ENCODE results near the gene TNFSF8.

TNFSF8 gene

DNA sequence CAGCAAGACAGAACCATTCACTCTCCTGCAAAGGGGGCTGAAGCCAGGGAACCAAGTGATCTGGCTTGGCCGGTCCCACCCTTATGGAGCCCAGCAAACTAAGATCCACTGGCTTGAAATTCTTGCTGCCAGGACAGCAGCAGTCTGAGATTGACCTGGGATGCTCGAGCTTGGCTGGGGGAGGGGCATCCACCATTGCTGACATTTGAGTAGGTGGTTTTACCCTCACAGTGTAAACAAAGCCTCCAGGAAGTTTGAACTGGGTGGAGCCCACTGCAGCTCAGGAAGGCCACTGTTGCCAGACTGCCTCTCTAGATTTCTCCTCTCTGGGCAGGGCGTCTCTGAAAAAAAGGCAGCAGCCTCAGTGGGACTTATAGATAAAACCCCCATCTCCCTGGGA is 60.5 kb downstream of the TNFSF8 start:
- no peaks in the 10 kb centered on the region for H3K9me3 ChIP-seq (ENCODE audit: control insufficient read depth, low read length)
- H3K36me3 ChIP-seq (ENCODE audit: control insufficient read depth, insufficient read depth, low read length), result no peaks in the 10 kb centered on the region
- no peak overlapping the region for H3K4me3 ChIP-seq (ENCODE audit: extremely low read depth, insufficient read depth, low read length, poor library complexity, severe bottlenecking)
- H3K4me1 ChIP-seq (ENCODE audit: control insufficient read depth, insufficient read depth, low read length, poor library complexity, severe bottlenecking), result no peaks in the 10 kb centered on the region
- H3K27ac ChIP-seq (ENCODE audit: low read depth, low read length, severe bottlenecking), result no peak overlapping the region
- WGBS, 2 experiments (ENCODE audit: insufficient coverage in 2 of 2), result 43 to 69% methylated on average over 3 of the region's 3 CpGs

DNA sequence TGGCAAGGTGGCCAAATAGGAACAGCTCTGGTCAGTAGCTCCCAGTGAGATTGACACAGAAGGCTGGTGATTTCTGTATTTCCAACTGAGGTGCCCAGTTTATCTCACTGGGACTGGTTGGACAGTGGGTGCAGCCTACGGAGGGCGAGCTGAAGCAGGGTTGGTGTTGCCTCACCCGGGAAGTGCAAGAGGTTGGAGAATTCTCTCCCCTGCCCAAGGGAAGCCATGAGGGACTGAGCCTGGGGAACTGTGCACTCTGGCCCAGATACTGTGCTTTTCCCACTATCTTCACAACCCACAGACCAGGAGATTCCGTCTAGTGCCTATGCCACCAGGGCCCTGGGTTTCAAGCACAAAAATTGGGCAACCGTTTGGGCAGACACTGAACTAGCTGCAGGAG is 61.0 kb downstream of the TNFSF8 start:
- 90 to 94% methylated on average over 3 of the region's 5 CpGs for WGBS, 2 experiments (ENCODE audit: insufficient coverage in 2 of 2)
- H3K4me1 ChIP-seq (ENCODE audit: control insufficient read depth, insufficient read depth, low read length, poor library complexity, severe bottlenecking), result no peaks in the 10 kb centered on the region
- H3K4me3 ChIP-seq (ENCODE audit: extremely low read depth, insufficient read depth, low read length, poor library complexity, severe bottlenecking), result no peak overlapping the region
- no peaks in the 10 kb centered on the region for H3K9me3 ChIP-seq (ENCODE audit: control insufficient read depth, low read length)
- no peaks in the 10 kb centered on the region for H3K36me3 ChIP-seq (ENCODE audit: control insufficient read depth, insufficient read depth, low read length)
- H3K27ac ChIP-seq (ENCODE audit: low read depth, low read length, severe bottlenecking), result no peak overlapping the region

DNA sequence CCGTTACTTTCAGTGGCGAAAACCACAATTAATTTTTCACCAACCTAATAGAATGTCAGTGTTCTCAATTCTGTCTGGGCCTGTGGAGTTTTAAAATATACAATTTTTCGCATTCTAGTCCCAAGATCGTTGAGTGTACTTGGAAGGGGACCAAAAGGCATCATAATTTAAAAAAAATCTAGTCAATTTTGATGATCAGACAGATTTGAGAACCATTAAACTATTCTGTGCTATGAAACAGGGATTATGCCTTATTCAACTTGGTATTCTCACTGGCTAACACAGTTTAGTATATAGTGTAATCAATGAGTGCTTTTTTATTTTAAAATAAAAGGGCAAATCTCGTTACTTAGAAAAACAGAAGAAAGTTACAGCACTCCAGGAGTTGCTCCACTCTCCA is 63.1 kb downstream of the TNFSF8 start:
- Histone ChIP-seq H3K36me3 (ENCODE audit: control insufficient read depth, insufficient read depth, low read length) (no peaks in the 10 kb centered on the region), H3K27ac (ENCODE audit: low read depth, low read length, severe bottlenecking) (no peak overlapping the region), H3K4me3 (ENCODE audit: extremely low read depth, insufficient read depth, low read length, poor library complexity, severe bottlenecking) (no peak overlapping the region), H3K4me1 (ENCODE audit: control insufficient read depth, insufficient read depth, low read length, poor library complexity, severe bottlenecking) (no peaks in the 10 kb centered on the region), H3K9me3 (ENCODE audit: control insufficient read depth, low read length) (no peaks in the 10 kb centered on the region)
- WGBS, 2 experiments (ENCODE audit: insufficient coverage in 2 of 2), result 83 to 94% methylated on average over 1 to 2 of the region's 5 CpGs

DNA sequence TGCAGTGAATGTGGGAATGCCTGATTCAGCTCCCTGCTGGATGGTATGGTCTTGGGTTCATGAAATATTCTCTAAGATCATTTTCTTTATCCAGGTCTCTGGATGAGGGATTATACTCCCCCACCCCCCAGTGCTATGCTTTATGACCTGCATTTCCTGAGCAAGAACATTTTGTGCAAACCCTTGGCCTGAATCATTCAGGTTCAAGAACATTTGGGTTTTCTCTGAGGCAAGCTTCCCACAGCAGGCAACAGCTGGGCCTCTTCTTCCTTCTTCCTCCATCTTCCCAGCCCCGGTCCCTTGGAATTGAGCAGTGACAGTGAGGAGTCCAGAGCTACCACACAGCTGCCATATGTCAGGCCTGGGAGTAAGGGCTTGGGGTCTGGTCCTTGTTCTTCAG is 65.9 kb downstream of the TNFSF8 start:
- no peaks in the 10 kb centered on the region for H3K36me3 ChIP-seq (ENCODE audit: control insufficient read depth, insufficient read depth, low read length)
- no CpG with 5 or more reads among the region's 1 CpG for WGBS, 2 experiments (ENCODE audit: insufficient coverage in 2 of 2)

DNA sequence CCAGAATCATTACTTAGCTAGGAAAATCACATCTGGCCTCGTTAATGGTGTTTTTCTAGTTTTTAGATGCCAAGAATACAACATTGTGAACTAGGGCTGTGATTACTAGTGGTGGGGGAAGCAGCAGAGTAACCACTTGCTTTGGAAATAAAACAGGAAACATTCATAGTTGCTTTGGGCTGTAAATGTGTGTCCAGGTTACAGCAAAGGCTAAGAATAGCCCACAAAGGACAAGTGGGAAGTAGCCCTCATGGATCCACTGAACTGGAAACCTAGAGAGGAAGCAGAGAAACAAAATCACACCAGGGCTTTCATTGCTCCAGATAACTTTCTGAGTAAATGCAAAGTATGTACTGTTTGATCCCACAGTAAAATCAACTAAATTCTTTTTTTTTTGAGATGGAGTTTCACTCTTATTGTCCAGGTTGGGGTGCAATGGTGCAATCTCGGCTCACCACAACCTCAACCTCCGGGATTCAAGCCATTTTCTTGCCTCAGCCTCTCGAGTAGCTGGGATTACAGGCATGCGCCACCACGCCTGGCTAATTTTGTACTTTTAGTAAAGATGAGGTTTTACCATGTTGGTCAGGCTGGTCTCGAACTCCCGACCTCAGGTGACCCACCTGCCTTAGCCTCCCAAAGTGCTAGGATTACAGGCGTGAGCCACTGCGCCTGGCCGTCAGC is 68.3 kb downstream of the TNFSF8 start:
- H3K4me3 ChIP-seq (ENCODE audit: extremely low read depth, insufficient read depth, low read length, poor library complexity, severe bottlenecking), result no peak overlapping the region
- H3K36me3 ChIP-seq (ENCODE audit: control insufficient read depth, insufficient read depth, low read length), result no peaks in the 10 kb centered on the region
- no peak overlapping the region for H3K27ac ChIP-seq (ENCODE audit: low read depth, low read length, severe bottlenecking)
- H3K9me3 ChIP-seq (ENCODE audit: control insufficient read depth, low read length), result no peaks in the 10 kb centered on the region
- 93% methylated on average over 7 to 8 of the region's 11 CpGs for WGBS, 2 experiments (ENCODE audit: insufficient coverage in 2 of 2)
- no peaks in the 10 kb centered on the region for H3K4me1 ChIP-seq (ENCODE audit: control insufficient read depth, insufficient read depth, low read length, poor library complexity, severe bottlenecking)

More for the DNA sequence above, 65.9 kb downstream of the TNFSF8 start:
- no peak overlapping the region for H3K27ac ChIP-seq (ENCODE audit: low read depth, low read length, severe bottlenecking)
- H3K9me3 ChIP-seq (ENCODE audit: control insufficient read depth, low read length), result no peaks in the 10 kb centered on the region
- H3K4me3 ChIP-seq (ENCODE audit: extremely low read depth, insufficient read depth, low read length, poor library complexity, severe bottlenecking), result no peak overlapping the region
- H3K4me1 ChIP-seq (ENCODE audit: control insufficient read depth, insufficient read depth, low read length, poor library complexity, severe bottlenecking), result no peaks in the 10 kb centered on the region

DNA sequence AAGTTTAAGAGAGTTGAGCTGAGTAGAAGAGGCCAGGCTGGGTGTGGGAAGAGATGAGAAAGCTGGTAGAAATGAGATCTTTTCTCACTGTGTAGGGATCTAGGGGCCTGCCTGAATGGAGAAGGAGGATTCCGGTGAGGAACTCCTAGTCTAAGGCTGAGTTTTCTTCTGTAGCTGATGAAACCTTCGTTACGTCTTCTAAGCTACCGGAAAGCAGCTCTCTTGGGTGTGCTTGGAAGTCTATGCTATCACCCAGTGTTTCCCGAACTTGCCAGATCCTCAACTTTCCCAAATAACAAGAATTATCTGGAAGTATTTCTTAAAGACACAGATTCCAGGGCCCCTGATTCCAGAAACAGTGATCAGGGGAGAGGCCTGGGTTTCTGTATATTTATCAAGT is 69.1 kb downstream of the TNFSF8 start:
- Histone ChIP-seq H3K9me3 (ENCODE audit: control insufficient read depth, low read length) (no peaks in the 10 kb centered on the region), H3K4me3 (ENCODE audit: extremely low read depth, insufficient read depth, low read length, poor library complexity, severe bottlenecking) (no peak overlapping the region), H3K4me1 (ENCODE audit: control insufficient read depth, insufficient read depth, low read length, poor library complexity, severe bottlenecking) (no peaks in the 10 kb centered on the region), H3K27ac (ENCODE audit: low read depth, low read length, severe bottlenecking) (no peak overlapping the region), H3K36me3 (ENCODE audit: control insufficient read depth, insufficient read depth, low read length) (no peaks in the 10 kb centered on the region)
- WGBS, 2 experiments (ENCODE audit: insufficient coverage in 2 of 2), result 92 to 98% methylated on average over 3 of the region's 5 CpGs

DNA sequence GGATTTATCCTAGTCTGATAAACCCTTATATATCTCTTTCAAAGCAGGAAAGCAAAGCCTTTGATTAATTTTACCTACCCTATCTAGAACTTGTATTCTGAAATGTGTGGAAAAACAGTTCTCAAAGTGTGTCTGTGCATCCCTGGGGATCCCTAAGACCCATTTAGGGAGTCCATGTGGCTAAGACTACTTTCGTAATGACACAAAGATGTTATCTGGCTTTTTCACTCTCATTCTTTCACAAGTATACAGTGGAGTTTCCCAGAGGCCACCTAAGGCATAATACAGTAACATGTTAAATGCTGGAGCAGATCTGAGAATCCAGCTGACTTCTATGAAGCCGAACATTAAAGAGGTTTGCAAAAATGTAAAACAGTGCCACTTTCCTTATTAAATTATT is 70.2 kb downstream of the TNFSF8 start:
- WGBS, 2 experiments (ENCODE audit: insufficient coverage in 2 of 2), result 86 to 100% methylated on average over 1 of the region's 2 CpGs

DNA sequence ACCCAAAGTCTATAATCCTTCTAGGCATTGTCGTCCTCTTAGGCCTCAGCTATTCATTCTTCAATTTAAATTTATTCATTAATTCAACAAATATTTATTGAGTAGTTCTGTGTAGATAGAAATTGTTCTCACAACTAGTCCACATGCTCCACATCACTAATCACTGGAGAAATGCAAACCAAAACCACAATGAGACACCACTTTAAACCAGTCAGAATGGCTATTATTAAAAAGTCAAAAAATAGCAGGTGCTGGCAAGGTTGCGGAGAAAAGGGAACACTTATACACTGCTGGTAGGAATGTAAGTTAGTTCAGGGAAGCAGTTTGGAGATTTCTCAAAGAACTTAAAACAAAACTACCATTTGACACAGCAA is 73.5 kb downstream of the TNFSF8 start:
- no peak overlapping the region for H3K27ac ChIP-seq (ENCODE audit: low read depth, low read length, severe bottlenecking)
- no peak overlapping the region for H3K4me3 ChIP-seq (ENCODE audit: extremely low read depth, insufficient read depth, low read length, poor library complexity, severe bottlenecking)
- H3K4me1 ChIP-seq (ENCODE audit: control insufficient read depth, insufficient read depth, low read length, poor library complexity, severe bottlenecking), result no peaks in the 10 kb centered on the region
- no peaks in the 10 kb centered on the region for H3K36me3 ChIP-seq (ENCODE audit: control insufficient read depth, insufficient read depth, low read length)
- WGBS, 2 experiments (ENCODE audit: insufficient coverage in 2 of 2), result no CpG with 5 or more reads among the region's 2 CpGs
- H3K9me3 ChIP-seq (ENCODE audit: control insufficient read depth, low read length), result no peaks in the 10 kb centered on the region

More for the DNA sequence above, 70.2 kb downstream of the TNFSF8 start:
- H3K9me3 ChIP-seq (ENCODE audit: control insufficient read depth, low read length), result no peaks in the 10 kb centered on the region
- H3K4me1 ChIP-seq (ENCODE audit: control insufficient read depth, insufficient read depth, low read length, poor library complexity, severe bottlenecking), result no peaks in the 10 kb centered on the region
- no peak overlapping the region for H3K27ac ChIP-seq (ENCODE audit: low read depth, low read length, severe bottlenecking)
- H3K4me3 ChIP-seq (ENCODE audit: extremely low read depth, insufficient read depth, low read length, poor library complexity, severe bottlenecking), result no peak overlapping the region
- no peaks in the 10 kb centered on the region for H3K36me3 ChIP-seq (ENCODE audit: control insufficient read depth, insufficient read depth, low read length)

DNA sequence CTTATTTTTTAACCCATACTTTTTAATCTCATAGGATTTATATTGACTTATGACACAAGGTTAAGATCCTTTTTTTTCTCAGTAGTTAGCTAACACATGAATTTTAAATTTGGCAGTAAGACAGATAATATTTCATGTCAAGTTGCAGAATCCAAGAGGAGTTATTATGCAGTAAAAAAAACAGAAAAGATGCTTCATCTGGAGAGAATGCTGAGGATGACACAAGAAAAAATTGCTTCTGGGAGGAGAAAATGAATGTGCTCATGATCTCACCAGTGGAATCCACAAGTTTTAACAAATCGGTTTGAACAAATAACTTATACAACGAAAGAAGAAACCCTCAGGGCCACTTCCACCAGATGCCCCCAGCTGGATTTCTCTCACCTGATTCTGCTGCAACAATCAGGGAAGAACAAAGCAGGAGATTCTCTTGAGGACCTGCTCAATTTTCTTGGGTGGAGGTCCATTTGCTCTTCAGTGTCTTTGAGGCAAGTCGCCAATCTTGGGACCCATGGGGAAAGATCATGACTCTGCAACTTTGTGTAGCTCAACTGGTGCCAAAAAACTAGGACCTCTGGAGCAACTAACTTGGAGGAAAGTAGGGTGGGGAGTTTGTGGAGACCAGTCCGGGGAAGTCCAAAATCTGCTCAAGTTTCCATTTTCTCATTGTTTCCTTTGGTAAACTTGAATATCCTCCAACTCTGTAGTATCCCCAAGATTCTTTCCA is 74.0 kb downstream of the TNFSF8 start:
- Histone ChIP-seq H3K36me3 (ENCODE audit: control insufficient read depth, insufficient read depth, low read length) (no peaks in the 10 kb centered on the region), H3K4me3 (ENCODE audit: extremely low read depth, insufficient read depth, low read length, poor library complexity, severe bottlenecking) (no peak overlapping the region), H3K4me1 (ENCODE audit: control insufficient read depth, insufficient read depth, low read length, poor library complexity, severe bottlenecking) (peaks cover 3% of the 10 kb centered on the region), H3K9me3 (ENCODE audit: control insufficient read depth, low read length) (no peaks in the 10 kb centered on the region), H3K27ac (ENCODE audit: low read depth, low read length, severe bottlenecking) (no peak overlapping the region)
- 93 to 96% methylated on average over 2 to 3 of the region's 4 CpGs for WGBS, 2 experiments (ENCODE audit: insufficient coverage in 2 of 2)

DNA sequence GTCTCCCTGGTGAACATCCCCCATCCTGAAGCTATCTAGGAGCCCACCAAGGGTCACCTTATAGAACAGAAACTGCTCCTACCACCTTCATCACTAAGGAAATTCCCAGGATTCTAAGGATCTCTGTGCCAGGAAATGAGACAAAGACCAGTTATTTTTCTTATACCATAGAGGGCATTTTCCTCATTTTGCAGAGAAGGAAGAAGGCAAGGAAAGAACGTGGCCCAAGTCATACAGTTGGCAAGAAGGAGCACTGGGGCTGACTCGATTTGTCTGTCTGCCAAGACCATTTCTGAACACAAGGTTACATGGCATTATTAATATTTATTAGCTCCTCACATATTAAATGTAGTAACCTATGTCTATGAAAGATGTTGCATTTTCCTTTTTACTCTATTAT is 74.9 kb downstream of the TNFSF8 start:
- Histone ChIP-seq H3K36me3 (ENCODE audit: control insufficient read depth, insufficient read depth, low read length) (no peaks in the 10 kb centered on the region), H3K27ac (ENCODE audit: low read depth, low read length, severe bottlenecking) (no peak overlapping the region), H3K4me3 (ENCODE audit: extremely low read depth, insufficient read depth, low read length, poor library complexity, severe bottlenecking) (no peak overlapping the region), H3K9me3 (ENCODE audit: control insufficient read depth, low read length) (no peaks in the 10 kb centered on the region), H3K4me1 (ENCODE audit: control insufficient read depth, insufficient read depth, low read length, poor library complexity, severe bottlenecking) (peaks cover 7% of the 10 kb centered on the region)
- no CpG with 5 or more reads among the region's 2 CpGs for WGBS, 2 experiments (ENCODE audit: insufficient coverage in 2 of 2)

DNA sequence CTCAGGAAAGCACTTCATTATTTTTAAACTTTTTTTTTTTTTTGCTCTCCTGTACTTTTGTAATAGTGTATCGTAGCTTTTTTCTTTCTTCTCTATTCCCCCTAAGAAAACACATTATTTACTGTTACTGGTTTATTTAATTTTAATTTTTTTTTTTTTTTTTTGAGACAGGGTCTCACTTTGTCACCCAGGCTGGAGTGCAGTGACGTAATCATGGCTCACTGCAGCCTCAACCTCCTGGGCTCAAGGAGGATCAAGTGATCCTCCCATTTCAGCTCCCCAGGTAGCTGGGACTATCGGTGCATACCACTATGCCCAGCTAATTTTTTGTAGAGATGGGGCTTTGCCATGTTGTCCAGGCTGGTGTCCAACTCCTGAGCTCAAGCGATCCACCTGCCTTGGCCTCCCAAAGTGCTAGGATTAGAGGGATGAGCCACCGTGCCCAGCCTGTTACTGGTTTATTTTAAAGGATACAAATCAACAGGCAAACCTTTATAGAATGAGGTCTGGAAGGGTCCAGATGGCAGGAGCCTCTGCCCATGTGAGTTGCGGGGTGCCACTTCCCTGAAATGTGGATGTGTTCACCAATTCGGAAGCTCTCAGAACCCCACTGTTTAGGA is 75.5 kb downstream of the TNFSF8 start:
- H3K9me3 ChIP-seq (ENCODE audit: control insufficient read depth, low read length), result no peaks in the 10 kb centered on the region
- WGBS, 2 experiments (ENCODE audit: insufficient coverage in 2 of 2), result 93 to 98% methylated on average over 3 to 5 of the region's 7 CpGs

More for the DNA sequence above, 75.5 kb downstream of the TNFSF8 start:
- no peak overlapping the region for H3K4me3 ChIP-seq (ENCODE audit: extremely low read depth, insufficient read depth, low read length, poor library complexity, severe bottlenecking)
- peaks cover 7% of the 10 kb centered on the region for H3K4me1 ChIP-seq (ENCODE audit: control insufficient read depth, insufficient read depth, low read length, poor library complexity, severe bottlenecking)
- no peak overlapping the region for H3K27ac ChIP-seq (ENCODE audit: low read depth, low read length, severe bottlenecking)
- H3K36me3 ChIP-seq (ENCODE audit: control insufficient read depth, insufficient read depth, low read length), result no peaks in the 10 kb centered on the region

Measured in mesodermal cell (in vitro differentiated cells).